A549 (cell line): ENCODE results near the gene CD160. TPM values are rescaled to one million over a fixed set of nuclear protein-coding genes. Genes with fewer than 3 reads are reported as not detected.

ENCODE experiments used
- BCL3 ChIP-seq: fragments of >200 bp; sonication (Bioruptor Twin); formaldehyde crosslinking; IDR thresholded peaks from 3 replicates; pipeline ENCODE4 v1.6.1; 2016
- CBX2 ChIP-seq: fragments of 200-600 bp; sonication (generic); IDR thresholded peaks from 2 replicates; pipeline ENCODE4 v1.6.1; 2016; ENCODE audit warnings: low read depth, mild to moderate bottlenecking, borderline replicate concordance
- CBX8 ChIP-seq: fragments of 200-600 bp; sonication (generic); IDR thresholded peaks from 2 replicates; pipeline ENCODE4 v1.6.1; 2016
- CEBPB ChIP-seq, 2 experiments: fragments of >200 bp in 1 of 2; sonication (Bioruptor Twin) in 1 of 2; formaldehyde crosslinking in 1 of 2; IDR thresholded peaks; 2 replicates each; pipeline ENCODE4 v1.6.1; 2012 to 2016
- CHD2 ChIP-seq: fragments of 150-350 bp; IDR thresholded peaks from 2 replicates; pipeline ENCODE4 v1.6.1; 2014; ENCODE audit warnings: low read length; ENCODE audit not compliant: partially characterized antibody
- EHF ChIP-seq: fragments of 250-450 bp; sonication (Bioruptor Pico); IDR thresholded peaks from 2 replicates; pipeline ENCODE4 v1.5.0; 2020; ENCODE audit warnings: mild to moderate bottlenecking
- EHMT2 ChIP-seq: fragments of 200-600 bp; sonication (generic); IDR thresholded peaks from 2 replicates; pipeline ENCODE4 v1.6.1; 2016; ENCODE audit warnings: antibody characterized with exemption, low read depth, mild to moderate bottlenecking, moderate library complexity
- EP300 ChIP-seq, 2 experiments: fragments of >200 bp; sonication (Bioruptor Twin); formaldehyde crosslinking; IDR thresholded peaks; 2 replicates in 1 of 2; 3 replicates in 1 of 2; pipeline ENCODE4 v1.6.1; 2016 to 2017
- ESRRA ChIP-seq: fragments of 150-350 bp; IDR thresholded peaks from 2 replicates; pipeline ENCODE4 v1.6.1; 2014; ENCODE audit warnings: mild to moderate bottlenecking, low read length, borderline replicate concordance
- FOSB ChIP-seq: fragments of 250-450 bp; sonication (Bioruptor Pico); IDR thresholded peaks from 2 replicates; pipeline ENCODE4 v1.5.0; 2020; ENCODE audit warnings: mild to moderate bottlenecking, moderate library complexity
- HOXA7 ChIP-seq: fragments of 250-450 bp; sonication (Bioruptor Pico); IDR thresholded peaks from 2 replicates; pipeline ENCODE4 v1.5.0; 2020; ENCODE audit warnings: mild to moderate bottlenecking, moderate library complexity
- HOXB13 ChIP-seq: fragments of 250-450 bp; sonication (Bioruptor Pico); IDR thresholded peaks from 2 replicates; pipeline ENCODE4 v1.5.0; 2020; ENCODE audit warnings: low read depth, mild to moderate bottlenecking, moderate library complexity
- HOXB5 ChIP-seq: fragments of 250-450 bp; sonication (Bioruptor Pico); IDR thresholded peaks from 2 replicates; pipeline ENCODE4 v1.5.0; 2020; ENCODE audit warnings: mild to moderate bottlenecking, moderate library complexity
- JUN ChIP-seq, 2 experiments: fragments of >200 bp; sonication (Bioruptor Twin); formaldehyde crosslinking; IDR thresholded peaks; 2 replicates in 1 of 2; 3 replicates in 1 of 2; pipeline ENCODE4 v1.6.1; 2016 to 2017
- JUNB ChIP-seq: fragments of >200 bp; sonication (Bioruptor Twin); formaldehyde crosslinking; IDR thresholded peaks from 2 replicates; pipeline ENCODE4 v1.6.1; 2016
- KDM1A ChIP-seq: fragments of 200-600 bp; sonication (generic); IDR thresholded peaks from 2 replicates; pipeline ENCODE4 v1.6.1; 2016; ENCODE audit warnings: low read depth, mild to moderate bottlenecking
- KDM5A ChIP-seq: fragments of 200-600 bp; sonication (generic); IDR thresholded peaks from 2 replicates; pipeline ENCODE4 v1.6.1; 2016; ENCODE audit warnings: antibody characterized with exemption, mild to moderate bottlenecking
- MAX ChIP-seq: IDR thresholded peaks from 2 replicates; pipeline ENCODE4 v1.6.1; 2012
- MAZ ChIP-seq: fragments of 150-350 bp; IDR thresholded peaks from 2 replicates; pipeline ENCODE4 v1.6.1; 2014; ENCODE audit warnings: antibody characterized with exemption, low read depth, low read length, borderline replicate concordance
- NFE2L2 ChIP-seq: fragments of 150-350 bp; conservative IDR thresholded peaks from 2 replicates; pipeline ENCODE4 v1.6.1; 2014; ENCODE audit warnings: low read length
- NPAS2 ChIP-seq: fragments of 250-450 bp; sonication (Bioruptor Pico); IDR thresholded peaks from 2 replicates; pipeline ENCODE4 v1.8.0; 2022; ENCODE audit warnings: mild to moderate bottlenecking, moderate library complexity, borderline replicate concordance
- PBX3 ChIP-seq: IDR thresholded peaks from 2 replicates; pipeline ENCODE4 v1.6.1; 2012
- PHF8 ChIP-seq: fragments of 200-600 bp; sonication (generic); IDR thresholded peaks from 2 replicates; pipeline ENCODE4 v1.6.1; 2016; ENCODE audit warnings: low read depth, mild to moderate bottlenecking, antibody characterized with exemption, moderate library complexity, borderline replicate concordance
- POLR2AphosphoS2 ChIP-seq: conservative IDR thresholded peaks from 2 replicates; pipeline ENCODE4 v1.6.1; 2012; ENCODE audit warnings: low read length, improper control_type of control experiment, inconsistent platforms
- RCOR1 ChIP-seq: fragments of 150-350 bp; IDR thresholded peaks from 2 replicates; pipeline ENCODE4 v1.6.1; 2014; ENCODE audit warnings: antibody characterized with exemption, low read length, low read depth
- RFX5 ChIP-seq: fragments of 450-650 bp; IDR thresholded peaks from 2 replicates; pipeline ENCODE4 v1.7.1; 2014; ENCODE audit warnings: antibody characterized with exemption, mild to moderate bottlenecking, moderate library complexity
- SREBF2 ChIP-seq: fragments of 450-650 bp; IDR thresholded peaks from 2 replicates; pipeline ENCODE4 v1.6.1; 2014; ENCODE audit warnings: mild to moderate bottlenecking, moderate library complexity
- ZC3H11A ChIP-seq: fragments of 450-650 bp; IDR thresholded peaks from 2 replicates; pipeline ENCODE4 v1.6.1; 2014; ENCODE audit warnings: antibody characterized with exemption, mild to moderate bottlenecking
- polyA plus RNA-seq, 4 experiments: library from polyadenylated mRNA; depleted of rRNA in 3 of 4; stranded (reverse); fragments of >200 nt; fragmentation: RNase III in 1 of 4; extraction: RNeasy Plus Mini Kit Qiagen cat#74134 plus additional on column Dnase treatment in 1 of 4; gene quantifications; 2 replicates in 3 of 4; 3 replicates in 1 of 4; pipeline ENCODE4 v1.2.3, GENCODE V29; 2011 to 2017
- TF ChIP-seq, protein P1 (sequence below): fragments of >200 bp; sonication (Bioruptor Twin); formaldehyde crosslinking; IDR thresholded peaks from 3 replicates; pipeline ENCODE4 v1.5.1; 2016
- TF ChIP-seq, protein P2 (sequence below): IDR thresholded peaks from 2 replicates; pipeline ENCODE4 v1.6.1; 2012; ENCODE audit warnings: low read depth, borderline replicate concordance
- TF ChIP-seq, protein P3 (sequence below): fragments of 450-650 bp; IDR thresholded peaks from 2 replicates; pipeline ENCODE4 v1.6.1; 2014; ENCODE audit warnings: antibody characterized with exemption
- TF ChIP-seq, protein P4 (sequence below): fragments of >200 bp; sonication (Bioruptor Twin); formaldehyde crosslinking; IDR thresholded peaks from 2 replicates; pipeline ENCODE4 v1.6.1; 2016
- TF ChIP-seq, protein P5 (sequence below): fragments of 250-450 bp; sonication (Bioruptor Pico); IDR thresholded peaks from 2 replicates; pipeline ENCODE4 v1.5.0; 2021; ENCODE audit warnings: mild to moderate bottlenecking, moderate library complexity, borderline replicate concordance

The CD160 gene
- polyA plus RNA-seq, 2 of the 4 experiments (the other 2 are of a cell fraction): 0.05 TPM; not detected in 1

DNA sequence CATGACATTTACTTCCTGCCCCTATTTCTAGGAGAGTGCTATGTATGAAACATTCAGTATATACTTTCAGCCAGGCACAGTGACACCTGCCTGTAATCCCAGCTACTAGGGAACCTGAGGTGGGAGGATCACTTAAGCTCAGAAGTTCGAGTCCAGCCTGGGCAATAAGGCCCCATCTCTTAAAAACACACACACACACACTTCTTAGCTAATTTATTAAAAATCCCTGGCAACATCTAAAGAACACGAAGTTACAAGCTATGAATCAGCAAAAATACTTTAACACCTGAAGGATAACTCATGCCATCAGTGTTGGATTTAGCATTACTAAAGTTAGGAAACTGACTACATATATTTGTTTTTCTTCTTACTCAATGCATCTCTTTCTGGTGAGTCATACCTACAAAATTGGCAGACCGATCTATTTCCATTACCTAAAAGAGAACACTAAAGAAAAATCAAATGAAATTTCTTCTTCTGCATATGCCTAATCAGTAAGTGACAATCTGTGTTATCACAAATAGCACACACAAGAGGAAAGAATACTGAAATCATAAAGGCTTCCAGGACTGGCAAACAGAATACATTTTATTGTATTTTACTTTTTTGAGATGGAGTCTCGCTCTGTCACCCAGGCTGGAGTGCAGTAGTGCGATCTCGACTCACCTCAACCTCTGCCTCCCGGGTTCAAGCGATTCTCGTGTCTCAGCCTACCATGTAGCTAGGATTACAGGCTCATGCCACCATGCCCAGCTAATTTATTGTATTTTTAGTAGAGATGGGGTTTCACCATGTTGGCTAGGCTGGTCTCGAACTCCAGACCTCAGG, 63.2 kb downstream of the CD160 start (continued):
- TF ChIP-seq HOXA7 (CRISPR knock-in tag) (no peak), JUNB (peak; percentile 93), MAZ (no peak), PBX3 (no peak), KDM1A (no peak), CBX8 (no peak), ZC3H11A (no peak), POLR2AphosphoS2 (no peak), CHD2 (no peak), ESRRA (no peak), CBX2 (no peak), MAX (peak; percentile 27; the same call in 1 of the 2 replicates), HOXB13 (CRISPR knock-in tag) (no peak), CEBPB (IDR thresholded peaks at IDR 0.05) (peak; percentile 79 to 89), NFE2L2 (peak; percentile 64), SREBF2 (no peak), PHF8 (no peak), RCOR1 (no peak), EHF (CRISPR knock-in tag) (no peak), RFX5 (no peak), BCL3 (0 out of 3 replicates have a peak, but pooled peaks have one; percentile 35), HOXB5 (no peak), KDM5A (no peak), FOSB (CRISPR knock-in tag) (no peak), EP300 (IDR thresholded peaks at IDR 0.05) (peak; percentile 55 to 66; a peak in 2 of 5 replicates), JUN (IDR thresholded peaks at IDR 0.05) (peak; percentile 56 to 66; a peak in 3 of 5 replicates), NPAS2 (CRISPR knock-in tag) (no peak), EHMT2 (no peak)
- TF ChIP-seq, protein P1, sequence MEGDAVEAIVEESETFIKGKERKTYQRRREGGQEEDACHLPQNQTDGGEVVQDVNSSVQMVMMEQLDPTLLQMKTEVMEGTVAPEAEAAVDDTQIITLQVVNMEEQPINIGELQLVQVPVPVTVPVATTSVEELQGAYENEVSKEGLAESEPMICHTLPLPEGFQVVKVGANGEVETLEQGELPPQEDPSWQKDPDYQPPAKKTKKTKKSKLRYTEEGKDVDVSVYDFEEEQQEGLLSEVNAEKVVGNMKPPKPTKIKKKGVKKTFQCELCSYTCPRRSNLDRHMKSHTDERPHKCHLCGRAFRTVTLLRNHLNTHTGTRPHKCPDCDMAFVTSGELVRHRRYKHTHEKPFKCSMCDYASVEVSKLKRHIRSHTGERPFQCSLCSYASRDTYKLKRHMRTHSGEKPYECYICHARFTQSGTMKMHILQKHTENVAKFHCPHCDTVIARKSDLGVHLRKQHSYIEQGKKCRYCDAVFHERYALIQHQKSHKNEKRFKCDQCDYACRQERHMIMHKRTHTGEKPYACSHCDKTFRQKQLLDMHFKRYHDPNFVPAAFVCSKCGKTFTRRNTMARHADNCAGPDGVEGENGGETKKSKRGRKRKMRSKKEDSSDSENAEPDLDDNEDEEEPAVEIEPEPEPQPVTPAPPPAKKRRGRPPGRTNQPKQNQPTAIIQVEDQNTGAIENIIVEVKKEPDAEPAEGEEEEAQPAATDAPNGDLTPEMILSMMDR: no peak
- TF ChIP-seq, protein P2, sequence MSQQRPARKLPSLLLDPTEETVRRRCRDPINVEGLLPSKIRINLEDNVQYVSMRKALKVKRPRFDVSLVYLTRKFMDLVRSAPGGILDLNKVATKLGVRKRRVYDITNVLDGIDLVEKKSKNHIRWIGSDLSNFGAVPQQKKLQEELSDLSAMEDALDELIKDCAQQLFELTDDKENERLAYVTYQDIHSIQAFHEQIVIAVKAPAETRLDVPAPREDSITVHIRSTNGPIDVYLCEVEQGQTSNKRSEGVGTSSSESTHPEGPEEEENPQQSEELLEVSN: no peak
- TF ChIP-seq, protein P3, sequence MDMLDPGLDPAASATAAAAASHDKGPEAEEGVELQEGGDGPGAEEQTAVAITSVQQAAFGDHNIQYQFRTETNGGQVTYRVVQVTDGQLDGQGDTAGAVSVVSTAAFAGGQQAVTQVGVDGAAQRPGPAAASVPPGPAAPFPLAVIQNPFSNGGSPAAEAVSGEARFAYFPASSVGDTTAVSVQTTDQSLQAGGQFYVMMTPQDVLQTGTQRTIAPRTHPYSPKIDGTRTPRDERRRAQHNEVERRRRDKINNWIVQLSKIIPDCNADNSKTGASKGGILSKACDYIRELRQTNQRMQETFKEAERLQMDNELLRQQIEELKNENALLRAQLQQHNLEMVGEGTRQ: no peak
- TF ChIP-seq, protein P4, sequence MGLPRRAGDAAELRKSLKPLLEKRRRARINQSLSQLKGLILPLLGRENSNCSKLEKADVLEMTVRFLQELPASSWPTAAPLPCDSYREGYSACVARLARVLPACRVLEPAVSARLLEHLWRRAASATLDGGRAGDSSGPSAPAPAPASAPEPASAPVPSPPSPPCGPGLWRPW: no peak
- TF ChIP-seq, protein P5, sequence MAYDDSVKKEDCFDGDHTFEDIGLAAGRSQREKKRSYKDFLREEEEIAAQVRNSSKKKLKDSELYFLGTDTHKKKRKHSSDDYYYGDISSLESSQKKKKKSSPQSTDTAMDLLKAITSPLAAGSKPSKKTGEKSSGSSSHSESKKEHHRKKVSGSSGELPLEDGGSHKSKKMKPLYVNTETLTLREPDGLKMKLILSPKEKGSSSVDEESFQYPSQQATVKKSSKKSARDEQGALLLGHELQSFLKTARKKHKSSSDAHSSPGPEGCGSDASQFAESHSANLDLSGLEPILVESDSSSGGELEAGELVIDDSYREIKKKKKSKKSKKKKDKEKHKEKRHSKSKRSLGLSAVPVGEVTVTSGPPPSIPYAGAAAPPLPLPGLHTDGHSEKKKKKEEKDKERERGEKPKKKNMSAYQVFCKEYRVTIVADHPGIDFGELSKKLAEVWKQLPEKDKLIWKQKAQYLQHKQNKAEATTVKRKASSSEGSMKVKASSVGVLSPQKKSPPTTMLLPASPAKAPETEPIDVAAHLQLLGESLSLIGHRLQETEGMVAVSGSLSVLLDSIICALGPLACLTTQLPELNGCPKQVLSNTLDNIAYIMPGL (CRISPR knock-in tag): no peak
